WTC11 (cell line): ENCODE measurements around the gene FZD2. TPM values are rescaled to one million over a fixed set of nuclear protein-coding genes. Genes with fewer than 3 reads are reported as not detected.

Experiments
- ATAC-seq: fragments of 200-7000 bp; cut with Tn5 transposase; 2 replicates; pipeline ENCODE4 v1.10.0; 2021; ENCODE audit warnings: mild to moderate bottlenecking, moderate library complexity
- CTCF ChIA-PET: fragments of 300-600 bp; sonication (Branson Sonifier 250); formaldehyde crosslinking; loops from one replicate; lab custom pipeline; 2021; ENCODE audit warnings: antibody characterized with exemption; lab: Charles Lee
- POLR2A ChIA-PET: fragments of 350-600 bp; sonication (Branson Sonifier 250); formaldehyde crosslinking; loops from one replicate; lab custom pipeline; 2021; ENCODE audit warnings: antibody characterized with exemption; lab: Charles Lee
- DNase-seq: peaks from one replicate; pipeline ENCODE4 v3.0.0; 2021; ENCODE audit warnings: low spot score
- H3K27ac Mint-ChIP-seq: 2 replicates; pipeline ENCODE4 v1.8.0; 2021; ENCODE audit warnings: mixed read lengths
- H3K27me3 Mint-ChIP-seq: 2 replicates; pipeline ENCODE4 v1.8.0; 2021; ENCODE audit warnings: low read depth, mild to moderate bottlenecking, moderate library complexity, mixed read lengths
- H3K36me3 Mint-ChIP-seq: 2 replicates; pipeline ENCODE4 v1.8.0; 2021; ENCODE audit warnings: mixed read lengths
- H3K4me1 Mint-ChIP-seq: 2 replicates; pipeline ENCODE4 v1.8.0; 2022; ENCODE audit warnings: mixed read lengths
- H3K4me3 Mint-ChIP-seq: 2 replicates; pipeline ENCODE4 v1.8.0; 2021; ENCODE audit warnings: mild to moderate bottlenecking, moderate library complexity, mixed read lengths
- H3K9me3 Mint-ChIP-seq: 2 replicates; pipeline ENCODE4 v1.8.0; 2021; ENCODE audit warnings: mixed read lengths
- ATF1 ChIP-seq: sonication (generic); formaldehyde crosslinking; IDR thresholded peaks from 2 replicates; pipeline ENCODE4 v1.8.1; 2023; ENCODE audit warnings: mild to moderate bottlenecking, moderate library complexity, missing genetic modification reagents
- CBFB ChIP-seq: sonication (generic); formaldehyde crosslinking; IDR thresholded peaks from 2 replicates; pipeline ENCODE4 v1.8.1; 2022; ENCODE audit warnings: mild to moderate bottlenecking, low read depth, missing genetic modification reagents
- EMX1 ChIP-seq: fragments of 250-450 bp; sonication (Bioruptor Pico); IDR thresholded peaks from 2 replicates; pipeline ENCODE4 v1.8.0; 2021; ENCODE audit warnings: mild to moderate bottlenecking
- HMGA2 ChIP-seq: fragments of 250-450 bp; sonication (Bioruptor Pico); IDR thresholded peaks from 2 replicates; pipeline ENCODE4 v1.4.0; 2021; ENCODE audit warnings: mild to moderate bottlenecking, moderate library complexity
- JUN ChIP-seq: sonication (generic); formaldehyde crosslinking; IDR thresholded peaks from 2 replicates; pipeline ENCODE4 v1.8.0; 2023; ENCODE audit warnings: mild to moderate bottlenecking, missing genetic modification reagents
- KAT7 ChIP-seq: sonication (generic); formaldehyde crosslinking; IDR thresholded peaks from 2 replicates; pipeline ENCODE4 v1.8.1; 2023; ENCODE audit warnings: missing genetic modification reagents, mild to moderate bottlenecking, borderline replicate concordance
- NFATC4 ChIP-seq: fragments of 250-450 bp; sonication (Bioruptor Pico); IDR thresholded peaks from 2 replicates; pipeline ENCODE4 v1.9.0; 2021; ENCODE audit warnings: mild to moderate bottlenecking
- NFE2L1 ChIP-seq: sonication (generic); formaldehyde crosslinking; IDR thresholded peaks from 2 replicates; pipeline ENCODE4 v1.8.1; 2023; ENCODE audit warnings: missing genetic modification reagents
- NR2C2 ChIP-seq: sonication (generic); formaldehyde crosslinking; IDR thresholded peaks from 2 replicates; pipeline ENCODE4 v1.8.0; 2022; ENCODE audit warnings: mild to moderate bottlenecking, missing genetic modification reagents
- RELA ChIP-seq: sonication (generic); formaldehyde crosslinking; IDR thresholded peaks from 2 replicates; pipeline ENCODE4 v1.8.1; 2022; ENCODE audit warnings: missing genetic modification reagents, mild to moderate bottlenecking, borderline replicate concordance
- SOX15 ChIP-seq: fragments of 250-450 bp; sonication (Bioruptor Pico); IDR thresholded peaks from 2 replicates; pipeline ENCODE4 v1.9.0; 2021; ENCODE audit warnings: mild to moderate bottlenecking
- SP1 ChIP-seq: sonication (generic); formaldehyde crosslinking; conservative IDR thresholded peaks from 2 replicates; pipeline ENCODE4 v1.8.1; 2022; ENCODE audit warnings: missing genetic modification reagents
- TEAD1 ChIP-seq: sonication (generic); formaldehyde crosslinking; IDR thresholded peaks from 2 replicates; pipeline ENCODE4 v1.8.0; 2022; ENCODE audit warnings: mild to moderate bottlenecking, missing genetic modification reagents
- ZNF232 ChIP-seq: sonication (generic); formaldehyde crosslinking; IDR thresholded peaks from 2 replicates; pipeline ENCODE4 v1.8.0; 2022; ENCODE audit warnings: mild to moderate bottlenecking, missing genetic modification reagents
- ZNF263 ChIP-seq: sonication (generic); formaldehyde crosslinking; IDR thresholded peaks from 2 replicates; pipeline ENCODE4 v1.8.1; 2022; ENCODE audit warnings: low read depth, mild to moderate bottlenecking, moderate library complexity, missing genetic modification reagents
- total RNA-seq: library from RNA; stranded (reverse); gene quantifications from 3 replicates; pipeline ENCODE4 v1.2.3, GENCODE V29; 2021
- TF ChIP-seq, protein P1 (sequence below): sonication (generic); formaldehyde crosslinking; IDR thresholded peaks from 2 replicates; pipeline ENCODE4 v1.8.0; 2023; ENCODE audit warnings: missing genetic modification reagents
- TF ChIP-seq, protein P2 (sequence below): sonication (generic); formaldehyde crosslinking; IDR thresholded peaks from 2 replicates; pipeline ENCODE4 v1.8.1; 2022; ENCODE audit warnings: missing genetic modification reagents, borderline replicate concordance
- TF ChIP-seq, protein P3 (sequence below): sonication (generic); formaldehyde crosslinking; IDR thresholded peaks from 2 replicates; pipeline ENCODE4 v1.8.1; 2022; ENCODE audit warnings: mild to moderate bottlenecking, moderate library complexity, missing genetic modification reagents
- TF ChIP-seq, protein P4 (sequence below): sonication (generic); formaldehyde crosslinking; IDR thresholded peaks from 2 replicates; pipeline ENCODE4 v1.8.0; 2023; ENCODE audit warnings: mild to moderate bottlenecking, missing genetic modification reagents
- TF ChIP-seq, protein P5 (sequence below): fragments of 250-450 bp; sonication (Bioruptor Pico); conservative IDR thresholded peaks from 2 replicates; pipeline ENCODE4 v1.9.0; 2021; ENCODE audit warnings: mild to moderate bottlenecking
- TF ChIP-seq, protein P6 (sequence below): sonication (generic); formaldehyde crosslinking; conservative IDR thresholded peaks from 2 replicates; pipeline ENCODE4 v1.8.1; 2023; ENCODE audit warnings: mild to moderate bottlenecking, low read depth, missing genetic modification reagents, moderate library complexity
- TF ChIP-seq, protein P7 (sequence below): sonication (generic); formaldehyde crosslinking; IDR thresholded peaks from 2 replicates; pipeline ENCODE4 v1.8.1; 2023; ENCODE audit warnings: mild to moderate bottlenecking, missing genetic modification reagents, moderate library complexity
- TF ChIP-seq, protein P8 (sequence below): sonication (generic); formaldehyde crosslinking; IDR thresholded peaks from 2 replicates; pipeline ENCODE4 v1.8.1; 2022; ENCODE audit warnings: low read depth, mild to moderate bottlenecking, moderate library complexity, missing genetic modification reagents, borderline replicate concordance

Gene FZD2
- total RNA-seq, 1 experiment from 2014 or later = 42.8 TPM

DNA sequence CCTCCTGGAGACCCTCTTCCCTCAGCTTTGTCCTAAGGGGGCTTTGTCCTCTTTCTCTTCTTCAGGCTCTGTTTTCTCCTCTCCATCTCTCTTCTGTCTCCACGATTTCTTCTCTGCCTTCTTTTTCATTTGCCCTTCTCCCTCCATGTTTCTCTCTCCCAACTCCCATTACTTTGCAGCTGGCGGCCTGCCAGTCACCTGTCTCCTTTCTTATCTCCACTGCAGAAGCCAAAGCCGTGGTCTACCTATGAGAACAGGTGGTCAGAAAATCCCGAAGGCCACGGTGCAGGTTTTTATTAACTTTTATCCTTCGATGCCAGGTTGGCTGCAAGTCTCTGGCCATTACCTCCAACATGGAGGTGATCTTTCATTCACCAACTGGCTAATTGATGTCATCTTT, 45.1 kb downstream of the FZD2 start:
- peaks cover 33% of the 10 kb centered on the region for H3K4me1 Mint-ChIP-seq
- no peaks in the 10 kb centered on the region for H3K36me3 Mint-ChIP-seq
- DNase-seq (no peak), ATAC-seq (no peak)
- TF ChIP-seq HMGA2 (CRISPR knock-in tag) (no peak), NFE2L1 (CRISPR knock-in tag) (no peak), TEAD1 (CRISPR knock-in tag) (no peak), ZNF232 (CRISPR knock-in tag) (no peak), SP1 (CRISPR knock-in tag) (no peak), CBFB (CRISPR knock-in tag) (no peak), ATF1 (CRISPR knock-in tag) (no peak), ZNF263 (CRISPR knock-in tag) (no peak), NR2C2 (CRISPR knock-in tag) (no peak), KAT7 (no peak), EMX1 (no peak), NFATC4 (CRISPR knock-in tag) (no peak)
- TF ChIP-seq, protein P1, sequence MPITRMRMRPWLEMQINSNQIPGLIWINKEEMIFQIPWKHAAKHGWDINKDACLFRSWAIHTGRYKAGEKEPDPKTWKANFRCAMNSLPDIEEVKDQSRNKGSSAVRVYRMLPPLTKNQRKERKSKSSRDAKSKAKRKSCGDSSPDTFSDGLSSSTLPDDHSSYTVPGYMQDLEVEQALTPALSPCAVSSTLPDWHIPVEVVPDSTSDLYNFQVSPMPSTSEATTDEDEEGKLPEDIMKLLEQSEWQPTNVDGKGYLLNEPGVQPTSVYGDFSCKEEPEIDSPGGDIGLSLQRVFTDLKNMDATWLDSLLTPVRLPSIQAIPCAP (CRISPR knock-in tag) = no peak
- TF ChIP-seq, protein P2, sequence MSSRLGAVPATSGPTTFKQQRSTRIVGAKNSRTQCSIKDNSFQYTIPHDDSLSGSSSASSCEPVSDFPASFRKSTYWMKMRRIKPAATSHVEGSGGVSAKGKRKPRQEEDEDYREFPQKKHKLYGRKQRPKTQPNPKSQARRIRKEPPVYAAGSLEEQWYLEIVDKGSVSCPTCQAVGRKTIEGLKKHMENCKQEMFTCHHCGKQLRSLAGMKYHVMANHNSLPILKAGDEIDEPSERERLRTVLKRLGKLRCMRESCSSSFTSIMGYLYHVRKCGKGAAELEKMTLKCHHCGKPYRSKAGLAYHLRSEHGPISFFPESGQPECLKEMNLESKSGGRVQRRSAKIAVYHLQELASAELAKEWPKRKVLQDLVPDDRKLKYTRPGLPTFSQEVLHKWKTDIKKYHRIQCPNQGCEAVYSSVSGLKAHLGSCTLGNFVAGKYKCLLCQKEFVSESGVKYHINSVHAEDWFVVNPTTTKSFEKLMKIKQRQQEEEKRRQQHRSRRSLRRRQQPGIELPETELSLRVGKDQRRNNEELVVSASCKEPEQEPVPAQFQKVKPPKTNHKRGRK = no peak
- TF ChIP-seq, protein P3, sequence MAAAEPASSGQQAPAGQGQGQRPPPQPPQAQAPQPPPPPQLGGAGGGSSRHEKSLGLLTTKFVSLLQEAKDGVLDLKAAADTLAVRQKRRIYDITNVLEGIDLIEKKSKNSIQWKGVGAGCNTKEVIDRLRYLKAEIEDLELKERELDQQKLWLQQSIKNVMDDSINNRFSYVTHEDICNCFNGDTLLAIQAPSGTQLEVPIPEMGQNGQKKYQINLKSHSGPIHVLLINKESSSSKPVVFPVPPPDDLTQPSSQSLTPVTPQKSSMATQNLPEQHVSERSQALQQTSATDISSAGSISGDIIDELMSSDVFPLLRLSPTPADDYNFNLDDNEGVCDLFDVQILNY = no peak
- TF ChIP-seq, protein P4, sequence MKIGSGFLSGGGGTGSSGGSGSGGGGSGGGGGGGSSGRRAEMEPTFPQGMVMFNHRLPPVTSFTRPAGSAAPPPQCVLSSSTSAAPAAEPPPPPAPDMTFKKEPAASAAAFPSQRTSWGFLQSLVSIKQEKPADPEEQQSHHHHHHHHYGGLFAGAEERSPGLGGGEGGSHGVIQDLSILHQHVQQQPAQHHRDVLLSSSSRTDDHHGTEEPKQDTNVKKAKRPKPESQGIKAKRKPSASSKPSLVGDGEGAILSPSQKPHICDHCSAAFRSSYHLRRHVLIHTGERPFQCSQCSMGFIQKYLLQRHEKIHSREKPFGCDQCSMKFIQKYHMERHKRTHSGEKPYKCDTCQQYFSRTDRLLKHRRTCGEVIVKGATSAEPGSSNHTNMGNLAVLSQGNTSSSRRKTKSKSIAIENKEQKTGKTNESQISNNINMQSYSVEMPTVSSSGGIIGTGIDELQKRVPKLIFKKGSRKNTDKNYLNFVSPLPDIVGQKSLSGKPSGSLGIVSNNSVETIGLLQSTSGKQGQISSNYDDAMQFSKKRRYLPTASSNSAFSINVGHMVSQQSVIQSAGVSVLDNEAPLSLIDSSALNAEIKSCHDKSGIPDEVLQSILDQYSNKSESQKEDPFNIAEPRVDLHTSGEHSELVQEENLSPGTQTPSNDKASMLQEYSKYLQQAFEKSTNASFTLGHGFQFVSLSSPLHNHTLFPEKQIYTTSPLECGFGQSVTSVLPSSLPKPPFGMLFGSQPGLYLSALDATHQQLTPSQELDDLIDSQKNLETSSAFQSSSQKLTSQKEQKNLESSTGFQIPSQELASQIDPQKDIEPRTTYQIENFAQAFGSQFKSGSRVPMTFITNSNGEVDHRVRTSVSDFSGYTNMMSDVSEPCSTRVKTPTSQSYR = no peak
- no peak overlapping the region for H3K27ac Mint-ChIP-seq
- ChIA-PET POLR2A (no interaction called here), CTCF (no interaction called here)
- no peaks in the 10 kb centered on the region; the same call in 1 of the 2 replicates for H3K27me3 Mint-ChIP-seq
- H3K4me3 Mint-ChIP-seq = no peak overlapping the region
- H3K9me3 Mint-ChIP-seq = no peaks in the 10 kb centered on the region

DNA sequence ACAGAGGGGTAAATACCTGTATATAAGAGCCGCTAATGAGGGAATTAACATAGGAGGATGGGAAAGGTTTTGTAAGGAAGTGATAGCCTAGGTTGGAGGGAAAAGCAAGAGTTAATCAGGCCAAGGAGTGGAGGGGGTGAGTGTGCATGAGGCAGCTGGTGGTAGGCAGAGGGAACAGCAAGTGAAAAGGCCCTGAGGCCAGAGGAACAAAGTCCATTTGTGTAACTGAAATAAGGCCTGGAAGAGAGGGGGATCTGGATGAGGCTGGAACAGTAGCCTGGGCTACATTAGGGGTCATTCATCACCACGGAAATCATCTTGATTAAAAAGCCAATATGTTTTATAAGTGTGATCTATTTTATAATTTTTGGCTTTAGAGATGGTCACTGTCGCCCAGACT, 45.7 kb downstream of the FZD2 start:
- Mint-ChIP-seq H3K4me1 (peaks cover 37% of the 10 kb centered on the region), H3K9me3 (no peaks in the 10 kb centered on the region), H3K36me3 (no peaks in the 10 kb centered on the region), H3K4me3 (no peak overlapping the region), H3K27ac (no peak overlapping the region), H3K27me3 (no peaks in the 10 kb centered on the region; the same call in 1 of the 2 replicates)
- ATAC-seq (no peak), DNase-seq (no peak)
- ChIA-PET POLR2A (no interaction called here), CTCF (interaction anchor here (0.5 kb wide), 1 partner anchor 385 kb away, joined by 3 read pairs; no protein-coding TSS in a partner anchor)
- TF ChIP-seq, protein P5, sequence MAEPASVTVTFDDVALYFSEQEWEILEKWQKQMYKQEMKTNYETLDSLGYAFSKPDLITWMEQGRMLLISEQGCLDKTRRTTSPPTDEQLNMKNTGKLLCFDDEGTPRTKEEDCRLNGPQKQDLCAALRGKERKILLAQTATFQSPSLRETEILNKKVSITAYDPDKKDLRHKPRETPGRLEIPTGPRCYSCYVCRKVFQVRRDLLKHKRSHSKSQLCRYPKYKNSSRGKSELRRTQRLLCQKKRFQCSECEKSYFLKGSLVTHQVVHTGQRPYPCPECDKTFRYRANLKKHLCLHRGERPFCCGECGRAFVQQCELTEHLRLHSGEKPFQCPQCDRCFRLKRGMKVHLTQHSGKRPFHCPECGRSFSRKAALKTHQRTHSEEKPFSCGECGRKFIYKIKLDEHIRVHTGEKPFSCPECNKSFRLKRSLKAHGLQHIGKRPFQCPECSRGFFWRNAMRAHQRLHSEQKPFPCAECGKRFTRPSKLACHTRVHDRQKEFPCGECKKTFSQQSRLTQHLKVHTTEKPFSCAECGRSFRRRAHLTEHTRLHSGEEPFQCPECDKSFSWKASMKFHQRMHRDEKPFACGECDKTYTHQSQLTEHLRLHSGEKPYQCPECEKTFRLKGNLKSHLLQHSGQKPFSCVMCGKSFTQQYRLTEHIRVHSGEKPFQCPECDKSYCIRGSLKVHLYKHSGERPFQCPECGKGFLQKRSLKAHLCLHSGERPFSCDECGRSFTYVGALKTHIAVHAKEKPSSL (CRISPR knock-in tag) = no peak
- TF ChIP-seq, protein P6, sequence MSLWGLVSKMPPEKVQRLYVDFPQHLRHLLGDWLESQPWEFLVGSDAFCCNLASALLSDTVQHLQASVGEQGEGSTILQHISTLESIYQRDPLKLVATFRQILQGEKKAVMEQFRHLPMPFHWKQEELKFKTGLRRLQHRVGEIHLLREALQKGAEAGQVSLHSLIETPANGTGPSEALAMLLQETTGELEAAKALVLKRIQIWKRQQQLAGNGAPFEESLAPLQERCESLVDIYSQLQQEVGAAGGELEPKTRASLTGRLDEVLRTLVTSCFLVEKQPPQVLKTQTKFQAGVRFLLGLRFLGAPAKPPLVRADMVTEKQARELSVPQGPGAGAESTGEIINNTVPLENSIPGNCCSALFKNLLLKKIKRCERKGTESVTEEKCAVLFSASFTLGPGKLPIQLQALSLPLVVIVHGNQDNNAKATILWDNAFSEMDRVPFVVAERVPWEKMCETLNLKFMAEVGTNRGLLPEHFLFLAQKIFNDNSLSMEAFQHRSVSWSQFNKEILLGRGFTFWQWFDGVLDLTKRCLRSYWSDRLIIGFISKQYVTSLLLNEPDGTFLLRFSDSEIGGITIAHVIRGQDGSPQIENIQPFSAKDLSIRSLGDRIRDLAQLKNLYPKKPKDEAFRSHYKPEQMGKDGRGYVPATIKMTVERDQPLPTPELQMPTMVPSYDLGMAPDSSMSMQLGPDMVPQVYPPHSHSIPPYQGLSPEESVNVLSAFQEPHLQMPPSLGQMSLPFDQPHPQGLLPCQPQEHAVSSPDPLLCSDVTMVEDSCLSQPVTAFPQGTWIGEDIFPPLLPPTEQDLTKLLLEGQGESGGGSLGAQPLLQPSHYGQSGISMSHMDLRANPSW (CRISPR knock-in tag) = no peak
- TF ChIP-seq JUN (CRISPR knock-in tag) (no peak), SOX15 (CRISPR knock-in tag) (no peak), RELA (no peak), TEAD1 (CRISPR knock-in tag) (no peak)
- TF ChIP-seq, protein P7, sequence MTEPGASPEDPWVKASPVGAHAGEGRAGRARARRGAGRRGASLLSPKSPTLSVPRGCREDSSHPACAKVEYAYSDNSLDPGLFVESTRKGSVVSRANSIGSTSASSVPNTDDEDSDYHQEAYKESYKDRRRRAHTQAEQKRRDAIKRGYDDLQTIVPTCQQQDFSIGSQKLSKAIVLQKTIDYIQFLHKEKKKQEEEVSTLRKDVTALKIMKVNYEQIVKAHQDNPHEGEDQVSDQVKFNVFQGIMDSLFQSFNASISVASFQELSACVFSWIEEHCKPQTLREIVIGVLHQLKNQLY (CRISPR knock-in tag) = no peak
- TF ChIP-seq, protein P8, sequence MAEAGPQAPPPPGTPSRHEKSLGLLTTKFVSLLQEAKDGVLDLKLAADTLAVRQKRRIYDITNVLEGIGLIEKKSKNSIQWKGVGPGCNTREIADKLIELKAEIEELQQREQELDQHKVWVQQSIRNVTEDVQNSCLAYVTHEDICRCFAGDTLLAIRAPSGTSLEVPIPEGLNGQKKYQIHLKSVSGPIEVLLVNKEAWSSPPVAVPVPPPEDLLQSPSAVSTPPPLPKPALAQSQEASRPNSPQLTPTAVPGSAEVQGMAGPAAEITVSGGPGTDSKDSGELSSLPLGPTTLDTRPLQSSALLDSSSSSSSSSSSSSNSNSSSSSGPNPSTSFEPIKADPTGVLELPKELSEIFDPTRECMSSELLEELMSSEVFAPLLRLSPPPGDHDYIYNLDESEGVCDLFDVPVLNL (CRISPR knock-in tag) = no peak
